T-helper 1 cell treated with Interleukin-12 subunit alpha and Interleukin-12 subunit beta and Interleukin-4 antibody, amounts not matched to agents 30 ng/mL and 1 ng/mL, for 36 hours (primary cell): ENCODE data around the gene SZT2. TPM values are rescaled to one million over a fixed set of nuclear protein-coding genes. Genes with fewer than 3 reads are reported as not detected.

Source experiments
- intact Hi-C: fragments of 100-400 bp; cut with micrococcal nuclease; formaldehyde crosslinking; loops from one replicate; pipeline ENCODE4 v1.15.1; 2024
- total RNA-seq: library from RNA; stranded (reverse); gene quantifications from 2 replicates; pipeline ENCODE4 v1.2.3, GENCODE V29; 2022

Gene SZT2
- total RNA-seq, 1 donor from 2014 or later: 81.8 TPM

DNA sequence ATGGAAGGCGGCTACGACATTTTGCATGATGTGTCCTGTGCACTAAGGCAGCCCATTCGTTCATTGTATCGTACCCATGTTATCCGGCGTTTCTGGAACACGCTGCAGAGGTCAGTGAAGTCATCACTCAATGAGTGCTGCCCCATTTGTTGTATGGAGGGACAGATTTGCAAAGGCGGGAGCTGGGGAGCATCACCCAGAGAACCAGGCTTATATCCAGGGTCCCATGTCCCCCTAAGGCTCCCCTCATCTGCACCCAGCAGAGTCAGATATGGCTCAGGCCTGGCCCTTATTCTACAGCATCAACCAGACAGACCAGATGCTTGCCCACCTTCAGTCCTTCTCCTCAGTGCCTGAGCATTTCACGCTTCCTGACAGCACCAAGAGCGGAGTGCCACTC, 31.2 kb downstream of the SZT2 start:
- intact Hi-C loops: no loop called here

GRCh38 chr1:43421396-43421795, 31.7 kb downstream of the SZT2 start:
- intact Hi-C loops: no loop called here

GRCh38 chr1:43421976-43422750, 32.5 kb downstream of the SZT2 start:
- intact Hi-C loops: no loop called here

GRCh38 chr1:43422995-43423671, 33.4 kb downstream of the SZT2 start:
- intact Hi-C loops: no loop called here

- intact Hi-C loops: no loop called here
Observed at GRCh38 chr1:43423672-43424550, 34.2 kb downstream of the SZT2 start.

GRCh38 chr1:43425045-43425444, 35.3 kb downstream of the SZT2 start:
- intact Hi-C loops: no loop called here

GRCh38 chr1:43426221-43426620, 36.5 kb downstream of the SZT2 start:
- intact Hi-C loops: no loop called here

DNA sequence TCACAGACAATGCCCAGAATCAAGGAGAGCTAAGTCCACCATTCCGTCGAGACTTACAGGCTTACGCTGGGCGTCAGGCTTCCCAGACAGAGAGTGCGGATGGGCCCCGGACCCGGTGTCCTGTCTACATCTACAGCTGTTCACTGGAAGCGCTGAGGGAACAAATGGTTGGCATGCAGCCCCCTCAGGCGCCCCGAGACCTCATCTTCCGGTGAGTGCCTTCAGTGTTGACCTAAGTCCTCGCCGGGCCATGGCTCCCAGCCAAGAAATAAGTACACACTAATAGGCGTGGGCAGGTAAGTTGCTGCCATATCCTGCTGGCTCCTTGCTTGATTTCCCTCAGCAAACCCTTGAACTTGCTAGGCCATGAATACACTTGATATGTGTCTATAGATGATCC, 37.8 kb downstream of the SZT2 start:
- intact Hi-C loops: no loop called here

GRCh38 chr1:43427941-43428340, 38.2 kb downstream of the SZT2 start:
- intact Hi-C loops: no loop called here

- intact Hi-C loops: no loop called here
Observed at GRCh38 chr1:43430831-43431230, 41.1 kb downstream of the SZT2 start.

- intact Hi-C loops: no loop called here
Observed at GRCh38 chr1:43431676-43432075, 42.0 kb downstream of the SZT2 start.

DNA sequence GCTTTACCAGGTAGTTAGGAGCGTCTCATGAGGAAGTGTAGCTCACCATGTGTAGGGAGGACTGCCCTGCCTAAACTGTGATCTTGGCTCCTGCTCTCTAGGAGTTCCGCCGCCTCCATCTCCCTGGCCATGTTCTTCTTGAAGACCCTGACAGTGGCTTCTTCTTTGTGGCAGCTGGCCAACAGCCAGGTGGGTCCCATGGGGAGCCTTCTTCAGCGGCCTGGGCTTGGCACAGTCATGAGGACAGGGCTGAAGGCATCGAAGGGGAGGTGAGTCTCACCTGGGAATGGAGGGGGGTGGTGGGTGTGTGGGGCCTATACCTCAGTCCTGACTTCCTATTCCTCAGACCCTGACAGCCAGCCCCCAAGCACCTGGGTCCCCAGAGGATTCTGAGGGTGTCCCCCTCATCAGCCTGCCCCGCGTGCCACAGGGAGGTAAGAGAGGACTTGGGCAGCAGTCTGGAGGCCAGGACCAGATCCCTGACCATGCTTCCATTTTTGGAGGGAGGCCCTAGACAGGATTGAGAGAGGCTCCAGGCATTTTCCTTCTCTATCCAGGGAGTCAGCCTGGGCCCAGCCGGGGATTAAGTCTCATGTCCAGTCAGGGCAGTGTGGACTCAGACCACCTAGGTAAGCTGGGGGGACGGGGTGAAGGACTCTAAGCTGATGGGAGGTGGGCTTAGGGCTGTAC, 42.6 kb downstream of the SZT2 start:
- intact Hi-C loops: no loop called here

DNA sequence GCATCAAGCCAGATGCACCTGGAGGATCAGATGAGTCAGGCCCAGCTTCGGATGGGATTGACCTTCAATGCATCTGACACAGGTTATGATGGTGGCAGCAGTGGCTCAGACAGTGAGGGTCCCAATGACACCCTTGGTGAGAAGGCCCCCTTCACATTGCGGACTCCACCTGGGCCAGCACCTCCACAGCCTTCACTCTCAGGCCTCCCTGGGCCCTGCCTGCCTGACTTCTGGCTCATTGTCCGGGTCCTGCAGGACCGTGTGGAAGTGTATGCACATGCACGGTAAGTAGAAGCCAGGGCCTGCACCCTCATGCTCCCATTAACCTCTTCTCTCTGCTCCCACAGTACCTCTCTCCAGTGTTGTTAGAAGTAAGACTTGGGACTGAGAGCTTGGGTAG, 43.2 kb downstream of the SZT2 start:
- intact Hi-C loops: no loop called here

- intact Hi-C loops: no loop called here
Observed at GRCh38 chr1:43434256-43434655, 44.6 kb downstream of the SZT2 start.

GRCh38 chr1:43435146-43436145, 45.7 kb downstream of the SZT2 start:
- intact Hi-C loops: no loop called here

DNA sequence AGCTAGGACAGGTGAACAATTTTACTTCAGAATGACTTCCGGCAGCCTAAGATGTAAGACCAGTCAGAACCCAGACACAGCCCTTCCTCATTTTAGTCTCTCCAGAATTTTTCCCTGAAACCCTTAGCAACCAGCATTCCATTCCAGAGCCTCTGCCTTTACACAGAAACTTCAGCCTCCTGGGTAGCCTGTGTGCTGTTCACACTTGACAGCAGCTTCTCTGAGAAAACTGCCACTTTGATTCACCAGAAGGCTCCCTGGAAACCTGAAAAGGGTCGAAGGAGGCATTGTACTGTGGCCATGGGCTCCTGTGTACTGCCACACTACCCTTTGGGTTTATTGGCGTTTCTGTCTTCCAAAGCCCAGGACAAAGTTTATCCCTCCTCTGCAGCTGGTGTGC, 46.7 kb downstream of the SZT2 start:
- intact Hi-C loops: no loop called here

DNA sequence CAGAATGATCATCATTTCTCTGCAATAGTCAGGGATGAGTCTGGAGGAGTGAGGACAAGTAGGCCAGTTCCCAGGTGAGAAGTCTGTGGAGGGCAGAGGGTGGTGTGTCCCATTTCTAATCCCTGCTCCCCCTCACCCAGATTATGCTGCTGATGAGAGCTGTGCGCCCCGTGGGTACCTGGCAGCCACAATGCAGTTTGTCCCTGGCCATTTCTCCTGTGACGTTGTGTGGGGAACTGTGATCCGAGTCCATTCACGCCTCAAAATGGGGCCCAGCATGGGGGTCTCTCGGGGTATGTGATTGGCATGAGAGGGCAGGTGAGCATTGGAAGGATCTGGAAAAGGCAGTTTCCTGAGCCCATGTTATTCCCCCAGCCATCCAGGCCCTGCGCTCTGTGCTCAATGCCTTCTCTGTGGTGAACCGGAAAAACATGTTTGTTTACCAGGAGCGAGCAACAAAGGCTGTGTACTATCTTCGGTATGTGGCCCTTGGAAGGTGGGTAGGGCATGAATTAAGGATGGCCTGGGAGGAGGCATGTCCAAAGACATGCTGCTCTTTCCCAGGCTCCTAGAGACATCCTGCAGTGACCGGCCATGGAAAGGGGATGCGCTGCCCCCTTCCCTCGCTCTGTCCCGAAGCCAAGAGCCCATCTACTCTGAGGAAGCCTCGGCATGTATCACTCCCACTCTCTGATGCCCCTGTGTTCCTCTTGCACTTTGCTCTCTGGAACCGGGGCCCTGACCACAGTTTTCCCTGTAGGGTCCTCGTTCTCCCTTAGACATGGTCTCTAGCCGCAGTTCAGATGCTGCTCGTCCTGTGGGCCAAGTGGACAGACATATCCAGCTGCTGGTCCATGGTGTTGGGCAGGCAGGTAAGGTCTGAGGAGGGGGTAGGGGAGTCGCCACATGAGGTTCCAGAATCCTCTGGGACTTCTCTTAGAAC, 47.6 kb downstream of the SZT2 start:
- intact Hi-C loops: no loop called here

- intact Hi-C loops: no loop called here
Observed at GRCh38 chr1:43438006-43438405, 48.3 kb downstream of the SZT2 start.

DNA sequence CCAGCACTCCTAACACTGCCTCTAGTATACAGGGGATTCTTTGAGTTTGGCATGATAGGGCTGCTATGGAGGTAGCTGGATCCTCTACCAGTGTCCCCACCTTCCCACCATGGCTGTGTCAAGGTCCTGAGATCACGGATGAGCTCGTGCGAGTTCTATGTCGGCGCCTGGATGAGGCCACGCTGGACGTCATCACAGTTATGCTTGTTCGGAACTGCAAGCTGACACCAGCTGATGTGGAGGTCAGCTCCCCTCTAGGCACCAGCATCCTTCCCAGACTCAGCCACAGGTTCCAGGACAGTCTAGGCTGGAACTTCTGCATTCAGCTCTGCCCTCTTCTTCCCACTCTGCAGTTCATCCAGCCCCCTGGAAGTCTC, 48.9 kb downstream of the SZT2 start:
- intact Hi-C loops: no loop called here
